PC-9 (cell line): ENCODE results near the gene SPHK1. TPM values are rescaled to one million over a fixed set of nuclear protein-coding genes. Genes with fewer than 3 reads are reported as not detected.

Experiments used
- BruUV-seq: library from RNA; stranded (reverse); fragments of 400-500 nt; replicated peaks from 2 replicates; lab custom pipeline; 2021; lab: Mats Ljungman, UMichigan
- CTCF ChIA-PET: fragments of 300-600 bp; sonication (Branson Sonifier 250); formaldehyde crosslinking; loops from one replicate; lab custom pipeline; 2022; ENCODE audit warnings: antibody characterized with exemption; lab: Charles Lee
- POLR2A ChIA-PET: fragments of 300-600 bp; sonication (Branson Sonifier 250); formaldehyde crosslinking; loops from one replicate; lab custom pipeline; 2022; ENCODE audit warnings: antibody characterized with exemption; ENCODE audit not compliant: unreplicated experiment; lab: Charles Lee
- DNase-seq, 2 experiments: peaks; one replicate each; pipeline versions ENCODE4 v3.0.0 to v3.0.0-alpha.2; 2015 to 2022; ENCODE audit warnings: mixed read lengths in 1 of 2
- H2AFZ ChIP-seq: fragments of 200-600 bp; sonication (generic); 2 replicates; pipeline ENCODE4 v1.8.1; 2017; ENCODE audit warnings: antibody characterized with exemption
- H3F3A ChIP-seq: fragments of 200-600 bp; sonication (generic); 2 replicates; pipeline ENCODE4 v1.8.1; 2017; ENCODE audit warnings: antibody characterized with exemption, mild to moderate bottlenecking, low read depth; ENCODE audit not compliant: insufficient read depth
- H3K27ac ChIP-seq: fragments of 200-600 bp; sonication (generic); 2 replicates; pipeline ENCODE4 v1.6.1; 2016; ENCODE audit warnings: mixed run types
- H3K27me3 ChIP-seq: fragments of 200-600 bp; sonication (generic); 2 replicates; pipeline ENCODE4 v1.6.1; 2016; ENCODE audit warnings: low read depth, mixed run types; ENCODE audit not compliant: insufficient read depth
- H3K36me3 ChIP-seq: fragments of 200-600 bp; sonication (generic); 2 replicates; pipeline ENCODE4 v1.6.1; 2016; ENCODE audit warnings: low read depth, mixed run types
- H3K4me1 ChIP-seq: fragments of 200-600 bp; sonication (generic); replicated peaks from 2 replicates; pipeline ENCODE4 v1.6.1; 2016; ENCODE audit warnings: mixed run types; ENCODE audit not compliant: insufficient read depth
- H3K4me2 ChIP-seq: fragments of 200-600 bp; sonication (generic); 2 replicates; pipeline ENCODE4 v1.6.1; 2017; ENCODE audit warnings: mixed run types
- H3K4me3 ChIP-seq: fragments of 200-600 bp; sonication (generic); 2 replicates; pipeline ENCODE4 v1.6.1; 2016; ENCODE audit warnings: mixed run types
- H3K79me2 ChIP-seq: fragments of 200-600 bp; sonication (generic); 2 replicates; pipeline ENCODE4 v1.6.1; 2017; ENCODE audit warnings: low read depth, mixed run types
- H3K9me2 ChIP-seq: fragments of 200-600 bp; sonication (generic); 2 replicates; pipeline ENCODE4 v1.8.1; 2017; ENCODE audit warnings: mild to moderate bottlenecking; ENCODE audit not compliant: insufficient read depth
- H3K9me3 ChIP-seq: fragments of 200-600 bp; sonication (generic); 2 replicates; pipeline ENCODE4 v1.8.1; 2016; ENCODE audit warnings: low read depth; ENCODE audit not compliant: insufficient read depth
- H4K20me1 ChIP-seq: fragments of 200-600 bp; sonication (generic); 2 replicates; pipeline ENCODE4 v1.8.1; 2017; ENCODE audit not compliant: insufficient read depth
- CTCF ChIP-seq: fragments of 200-600 bp; sonication (generic); conservative IDR thresholded peaks from 2 replicates; pipeline ENCODE4 v1.6.1; 2017; ENCODE audit warnings: mixed run types, antibody characterized with exemption, mild to moderate bottlenecking, moderate library complexity
- EZH2 ChIP-seq: fragments of 200-600 bp; sonication (generic); IDR thresholded peaks from 2 replicates; pipeline ENCODE4 v1.8.0; 2017; ENCODE audit warnings: antibody characterized with exemption, low read depth
- intact Hi-C: fragments of 100-400 bp; cut with micrococcal nuclease; formaldehyde crosslinking; loops from one replicate; pipeline ENCODE4 v1.10.0; 2022; ENCODE audit not compliant: unreplicated experiment
- total RNA-seq: library from RNA; stranded (reverse); gene quantifications from 2 replicates; pipeline ENCODE4 v1.2.3, GENCODE V29; 2021

SPHK1 gene
- total RNA-seq, 1 experiment from 2014 or later, result 5.5 TPM

GRCh38 chr17:76394166-76394565, 9.8 kb downstream of the SPHK1 start:
- Histone ChIP-seq H2AFZ (no peak overlapping the region), H4K20me1 (no peaks in the 10 kb centered on the region), H3K9me2 (no peaks in the 10 kb centered on the region), H3K9me3 (no peaks in the 10 kb centered on the region), H3K27me3 (no peaks in the 10 kb centered on the region), H3K36me3 (no peaks in the 10 kb centered on the region), H3K27ac (no peak overlapping the region), H3K79me2 (no peaks in the 10 kb centered on the region), H3K4me1 (no peaks in the 10 kb centered on the region), H3K4me3 (no peak overlapping the region), H3K4me2 (no peak overlapping the region), H3F3A (no peaks in the 10 kb centered on the region; the same call in 1 of the 2 replicates)
- ChIA-PET CTCF (no interaction called here), POLR2A (no interaction called here)
- BruUV-seq, result no TSS peak
- DNase-seq, result peak in 1 of 2 experiments; percentile 33
- intact Hi-C loops, result no loop called here
- TF ChIP-seq CTCF (no peak), EZH2 (no peak)

- H3K4me3 ChIP-seq, result no peak overlapping the region
- CTCF ChIA-PET, result interaction anchor here (1.0 kb wide), 1 partner anchor 11 kb away, joined by 3 read pairs; no protein-coding TSS in a partner anchor
Observed at GRCh38 chr17:76395980-76396379, 11.6 kb downstream of the SPHK1 start.

GRCh38 chr17:76397184-76397583, 12.8 kb downstream of the SPHK1 start:
- ChIA-PET CTCF (interaction anchor here (0.5 to 2.0 kb wide), 5 partner anchors 12 to 95 kb away, joined by 3 to 11 read pairs (median 5); partner anchors contain the start of gene SPHK1), POLR2A (no interaction called here)
- H2AFZ ChIP-seq, result no peak overlapping the region
- H3K9me3 ChIP-seq, result no peaks in the 10 kb centered on the region
- H3K9me2 ChIP-seq, result no peaks in the 10 kb centered on the region
- H3K79me2 ChIP-seq, result no peaks in the 10 kb centered on the region
- H3K36me3 ChIP-seq, result no peaks in the 10 kb centered on the region
- no peaks in the 10 kb centered on the region for H3K4me1 ChIP-seq
- H3K27ac ChIP-seq, result no peak overlapping the region
- intact Hi-C loops, result no loop called here
- H3K4me2 ChIP-seq, result no peak overlapping the region
- no peaks in the 10 kb centered on the region for H4K20me1 ChIP-seq
- no peaks in the 10 kb centered on the region for H3K27me3 ChIP-seq
- H3K4me3 ChIP-seq, result no peak overlapping the region
- DNase-seq, result no peak
- no peaks in the 10 kb centered on the region; the same call in 1 of the 2 replicates for H3F3A ChIP-seq
- TF ChIP-seq CTCF, result no peak
- no peak for TF ChIP-seq EZH2
- no TSS peak for BruUV-seq

More at GRCh38 chr17:76395980-76396379, 11.6 kb downstream of the SPHK1 start:
- Histone ChIP-seq H3K27ac (no peak overlapping the region), H3K4me2 (no peak overlapping the region), H3K9me2 (no peaks in the 10 kb centered on the region), H3K79me2 (no peaks in the 10 kb centered on the region), H3K4me1 (no peaks in the 10 kb centered on the region), H2AFZ (no peak overlapping the region), H3F3A (no peaks in the 10 kb centered on the region; the same call in 1 of the 2 replicates), H3K27me3 (no peaks in the 10 kb centered on the region), H3K9me3 (no peaks in the 10 kb centered on the region), H4K20me1 (no peaks in the 10 kb centered on the region), H3K36me3 (no peaks in the 10 kb centered on the region)
- BruUV-seq, result no TSS peak
- peak in 1 of 2 experiments; percentile 87 for DNase-seq
- no peak for TF ChIP-seq CTCF
- TF ChIP-seq EZH2, result no peak
- intact Hi-C loops, result no loop called here
- POLR2A ChIA-PET, result interaction anchor here (1.0 kb wide), 1 partner anchor 51 kb away, joined by 5 read pairs; no protein-coding TSS in a partner anchor
